ENCODE results near the gene GLIS2.

GLIS2 gene

DNA sequence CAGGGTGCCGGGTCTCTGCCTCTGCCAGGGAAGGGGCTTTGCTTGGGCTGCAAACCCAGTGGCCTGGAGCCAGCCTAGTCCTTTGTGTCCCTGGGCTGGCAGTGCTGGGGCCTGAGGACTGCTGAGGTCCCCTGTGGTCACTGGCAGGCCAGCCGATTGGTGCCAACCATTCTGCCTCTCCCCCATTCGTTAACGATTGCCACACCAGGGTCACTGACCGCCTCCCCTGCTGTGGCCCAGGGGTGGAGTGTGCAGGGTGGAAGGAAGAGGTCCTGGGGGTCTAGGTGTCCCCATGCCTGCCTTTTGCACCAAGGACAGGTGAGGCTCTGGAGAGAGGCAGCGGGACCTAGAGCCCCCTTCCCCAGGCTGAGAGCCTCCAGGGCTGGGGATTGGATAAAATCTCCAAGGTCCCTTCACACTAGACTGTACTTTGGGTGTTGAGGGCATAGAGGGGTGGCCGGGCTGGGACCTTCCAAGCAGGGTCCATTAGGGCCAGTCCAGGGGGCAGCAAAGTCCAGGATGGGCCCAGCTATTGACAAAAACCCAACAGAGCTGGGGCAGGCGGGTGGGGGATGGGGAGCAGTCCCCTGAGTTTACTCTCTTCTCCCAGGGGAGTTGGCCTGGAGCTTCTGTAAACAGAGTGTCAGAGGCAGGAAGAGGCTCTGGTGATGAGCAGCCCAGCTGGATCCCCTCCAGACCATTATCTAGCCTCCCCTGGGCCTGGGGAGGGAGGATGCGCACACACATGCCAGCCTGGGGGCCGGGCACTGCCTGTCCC lies 56.9 kb downstream of the GLIS2 start:
- no peak for DNase-seq

DNA sequence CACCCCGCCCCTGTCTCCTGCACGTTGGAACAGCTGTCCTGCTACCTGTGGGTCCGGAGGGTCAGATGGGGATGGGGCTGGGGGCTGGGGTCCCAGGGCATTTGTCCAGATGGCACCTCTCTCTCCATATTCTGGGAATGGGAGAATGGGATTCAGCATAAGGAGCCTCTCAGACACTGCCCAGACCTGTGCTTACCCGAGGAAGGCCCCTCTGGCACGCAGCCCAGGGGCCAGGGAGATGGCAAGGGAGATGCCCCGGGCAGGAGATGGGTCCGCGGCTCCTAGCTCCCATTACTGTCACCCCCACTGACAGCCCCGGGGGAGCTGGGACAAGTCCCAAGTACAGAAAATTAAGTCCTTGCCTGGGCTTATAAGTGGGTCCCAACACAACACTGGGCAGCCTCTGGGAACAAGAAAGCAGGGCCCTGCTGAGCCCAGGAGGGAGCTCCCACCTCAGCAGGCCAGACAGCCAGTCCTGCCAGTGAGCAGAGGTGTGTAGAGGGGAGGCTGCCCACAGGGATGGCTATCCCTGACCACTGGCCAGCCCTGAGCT lies 57.6 kb downstream of the GLIS2 start:
- DNase-seq = no peak

DNA sequence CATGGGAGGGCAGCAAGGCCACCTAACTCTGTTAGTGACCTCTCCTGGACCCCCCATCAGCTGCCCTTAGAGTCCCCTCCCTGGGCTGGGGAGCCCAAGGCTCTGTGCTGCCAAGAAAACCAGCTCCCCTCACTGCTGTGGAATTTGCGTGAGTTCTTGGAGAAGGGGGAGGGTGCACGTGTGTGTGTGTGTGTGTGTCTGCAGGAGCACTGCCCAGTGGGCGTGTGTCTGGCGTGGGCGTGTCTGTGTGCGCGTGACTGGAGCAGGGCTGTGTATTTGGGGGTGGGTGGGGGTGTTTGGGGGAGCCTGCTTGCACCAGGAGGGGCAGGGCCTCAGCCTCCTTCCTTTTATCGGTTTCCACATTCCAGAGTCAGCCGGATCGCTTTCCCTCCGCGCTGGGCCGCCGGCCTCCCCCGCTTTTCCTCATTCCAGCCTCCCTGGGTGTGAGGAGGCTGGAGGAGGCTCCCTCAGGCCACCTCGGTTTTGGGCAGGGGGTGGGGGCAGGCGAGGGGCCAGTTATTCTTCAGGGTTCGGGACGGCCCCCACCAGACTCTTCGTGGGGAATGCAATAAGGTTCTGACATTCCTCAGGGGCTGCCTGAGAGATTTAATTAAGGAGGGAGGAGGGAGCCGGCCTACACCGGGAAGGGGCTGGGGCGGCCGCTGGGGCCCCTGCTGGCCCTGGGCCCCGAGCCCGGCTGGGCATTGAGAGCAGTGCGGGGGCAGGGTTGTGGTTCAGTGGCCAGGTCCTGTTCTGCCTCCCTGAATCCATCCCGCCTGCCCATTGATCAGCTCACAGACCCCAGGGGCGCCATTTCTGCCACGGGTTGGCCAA lies 58.3 kb downstream of the GLIS2 start:
- no peak for DNase-seq

DNA sequence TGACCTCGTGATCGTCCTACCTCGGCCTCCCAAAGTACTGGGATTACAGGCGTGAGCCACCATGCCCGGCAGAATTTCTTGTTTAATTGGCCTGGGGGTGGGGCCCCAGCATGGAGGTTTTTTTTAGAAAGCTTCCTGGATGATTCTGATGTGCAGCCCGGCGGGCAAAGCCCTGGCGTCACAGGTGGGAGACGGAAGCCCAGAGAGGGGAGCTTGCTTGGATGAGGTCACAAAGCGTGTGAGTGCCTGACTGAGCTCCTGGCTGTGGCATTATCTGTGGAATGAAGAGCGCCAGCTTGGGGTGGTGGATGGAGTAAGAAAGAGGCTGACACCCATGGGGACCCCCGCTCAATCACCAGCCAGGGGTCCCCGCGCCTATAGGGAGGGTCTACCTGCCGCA lies 59.9 kb downstream of the GLIS2 start:
- DNase-seq = no peak

DNA sequence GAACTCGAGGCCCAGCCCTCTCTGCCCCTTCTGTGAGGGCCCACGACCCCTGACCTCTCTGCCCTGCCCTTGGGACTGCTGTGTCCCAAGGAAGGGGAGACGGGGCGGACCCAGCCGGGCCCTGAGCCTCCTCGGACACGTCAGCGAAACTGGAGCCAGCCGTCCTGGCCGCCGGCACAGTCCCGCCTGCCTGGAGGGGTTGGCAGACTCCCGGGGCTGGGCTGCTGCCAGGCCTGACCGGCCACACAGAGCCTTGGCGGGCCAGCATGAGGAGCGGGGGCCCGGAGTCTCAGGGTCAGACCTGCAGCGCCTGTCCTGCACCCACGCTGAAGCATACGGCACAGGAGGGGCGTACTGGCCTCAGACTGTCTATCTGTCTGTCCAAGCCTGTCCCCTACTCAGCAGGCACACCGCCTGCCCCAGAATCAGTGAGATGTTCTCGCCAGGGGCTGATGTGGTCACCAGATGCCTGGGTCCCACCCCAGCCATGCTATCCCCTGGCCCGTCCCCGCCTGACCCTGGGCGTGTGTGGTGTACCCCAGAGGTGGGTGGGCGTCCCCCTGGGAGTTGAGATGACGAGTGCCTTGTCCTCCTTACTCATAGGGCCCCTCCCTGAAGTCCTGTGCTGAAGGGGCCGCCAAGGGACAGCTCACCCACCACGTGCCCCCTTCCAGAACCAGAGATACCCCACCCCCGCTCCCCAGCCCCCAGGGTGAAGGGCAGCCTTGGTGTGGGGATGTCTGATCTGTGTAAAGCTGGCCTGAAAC lies 60.4 kb downstream of the GLIS2 start:
- DNase-seq = no peak

- no peak for DNase-seq
These were observed 61.2 kb downstream of the GLIS2 start for GRCh38 chr16:4376893-4377572.

GRCh38 chr16:4377573-4378154 lies 61.8 kb downstream of the GLIS2 start:
- DNase-seq = no peak

DNA sequence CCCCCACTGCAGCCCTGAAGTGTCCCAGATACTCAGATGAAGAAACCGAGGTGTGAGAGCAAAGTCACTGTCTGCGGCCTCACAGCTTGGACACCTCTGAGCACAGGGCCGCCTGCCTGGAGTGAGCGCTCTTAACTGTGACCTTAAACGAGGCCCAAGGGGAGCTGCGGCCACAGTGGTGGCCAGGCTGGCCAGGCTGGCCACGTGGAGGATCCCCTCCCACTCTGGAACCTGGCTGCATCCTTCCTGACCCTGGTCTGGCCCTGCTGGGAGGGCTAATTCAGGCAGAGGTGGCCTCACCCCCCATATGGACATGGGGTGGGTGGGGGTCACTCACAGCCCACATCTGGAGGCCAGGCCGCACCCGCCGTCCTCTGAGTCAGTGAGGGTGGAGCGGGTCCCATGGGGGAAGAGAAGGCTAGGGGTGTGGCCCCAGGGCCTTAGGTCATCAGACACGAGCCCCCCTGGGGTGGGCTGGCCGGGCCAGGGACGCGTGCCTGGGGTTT lies 62.3 kb downstream of the GLIS2 start:
- DNase-seq = no peak

DNA sequence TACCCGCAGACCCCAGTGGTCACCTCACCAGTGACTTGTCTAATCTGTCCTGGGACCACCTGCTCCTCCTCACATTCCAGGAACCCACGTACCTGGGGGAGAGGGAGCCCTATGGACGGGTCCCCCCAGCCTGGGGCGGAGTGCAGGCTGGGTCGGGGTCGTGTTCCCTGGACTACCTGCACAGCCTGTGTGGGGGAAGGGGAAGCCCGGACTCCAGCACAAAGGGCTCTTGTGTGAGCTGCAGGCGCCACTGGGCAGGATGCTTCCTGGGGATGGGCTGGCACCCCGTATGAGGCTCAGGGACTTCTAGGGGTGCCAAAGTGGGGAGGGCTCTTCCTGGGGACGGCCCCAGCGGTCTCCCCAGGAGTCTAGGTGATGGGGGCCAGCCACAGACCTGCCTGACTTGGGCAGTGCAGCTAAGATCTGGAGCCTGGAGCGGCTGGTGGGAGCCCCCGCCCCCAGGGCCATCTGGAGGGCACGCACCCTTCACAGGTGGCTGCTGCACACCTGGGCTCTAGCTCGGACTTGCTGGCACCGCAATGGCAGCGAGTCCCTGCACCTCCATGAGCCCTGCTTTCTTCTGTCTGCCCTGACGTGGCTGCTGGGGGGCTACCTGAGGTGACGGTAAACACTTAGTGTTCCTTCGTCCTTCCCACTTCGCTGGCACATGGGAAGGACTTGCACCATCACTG lies 63.3 kb downstream of the GLIS2 start:
- DNase-seq = no peak

GRCh38 chr16:4380119-4381063 lies 64.5 kb downstream of the GLIS2 start:
- no peak for DNase-seq

- no peak for DNase-seq
These were observed 65.4 kb downstream of the GLIS2 start for GRCh38 chr16:4381072-4381934.

- DNase-seq = no peak
These were observed 66.3 kb downstream of the GLIS2 start for GRCh38 chr16:4381935-4382794.

DNA sequence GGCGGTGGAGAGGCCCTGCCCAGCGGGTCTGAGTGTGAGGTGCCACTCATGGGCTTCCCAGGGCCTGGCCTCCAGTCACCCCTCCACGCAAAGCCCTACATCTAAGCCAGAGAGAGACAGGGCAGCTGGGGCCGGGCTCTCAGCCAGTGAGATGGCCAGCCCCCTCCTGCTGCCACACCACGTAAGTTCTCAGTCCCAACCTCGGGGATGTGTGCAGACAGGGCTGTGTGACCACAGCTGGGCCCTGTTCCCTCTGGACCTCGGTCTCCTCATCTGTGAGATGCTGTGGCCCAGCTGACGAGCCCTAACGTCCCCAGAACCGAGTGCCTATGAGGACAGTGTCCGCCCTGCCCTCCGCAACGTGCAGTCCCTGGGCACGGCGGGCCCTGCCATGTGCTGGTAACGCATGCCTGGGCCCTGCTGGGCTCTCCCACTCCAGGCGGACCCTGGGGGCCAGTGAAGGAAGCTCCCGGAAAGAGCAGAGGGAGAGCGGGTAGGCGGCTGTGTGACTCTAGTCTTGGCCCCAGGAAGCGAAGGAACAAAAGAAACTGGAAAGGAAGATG lies 67.0 kb downstream of the GLIS2 start:
- DNase-seq = no peak

DNA sequence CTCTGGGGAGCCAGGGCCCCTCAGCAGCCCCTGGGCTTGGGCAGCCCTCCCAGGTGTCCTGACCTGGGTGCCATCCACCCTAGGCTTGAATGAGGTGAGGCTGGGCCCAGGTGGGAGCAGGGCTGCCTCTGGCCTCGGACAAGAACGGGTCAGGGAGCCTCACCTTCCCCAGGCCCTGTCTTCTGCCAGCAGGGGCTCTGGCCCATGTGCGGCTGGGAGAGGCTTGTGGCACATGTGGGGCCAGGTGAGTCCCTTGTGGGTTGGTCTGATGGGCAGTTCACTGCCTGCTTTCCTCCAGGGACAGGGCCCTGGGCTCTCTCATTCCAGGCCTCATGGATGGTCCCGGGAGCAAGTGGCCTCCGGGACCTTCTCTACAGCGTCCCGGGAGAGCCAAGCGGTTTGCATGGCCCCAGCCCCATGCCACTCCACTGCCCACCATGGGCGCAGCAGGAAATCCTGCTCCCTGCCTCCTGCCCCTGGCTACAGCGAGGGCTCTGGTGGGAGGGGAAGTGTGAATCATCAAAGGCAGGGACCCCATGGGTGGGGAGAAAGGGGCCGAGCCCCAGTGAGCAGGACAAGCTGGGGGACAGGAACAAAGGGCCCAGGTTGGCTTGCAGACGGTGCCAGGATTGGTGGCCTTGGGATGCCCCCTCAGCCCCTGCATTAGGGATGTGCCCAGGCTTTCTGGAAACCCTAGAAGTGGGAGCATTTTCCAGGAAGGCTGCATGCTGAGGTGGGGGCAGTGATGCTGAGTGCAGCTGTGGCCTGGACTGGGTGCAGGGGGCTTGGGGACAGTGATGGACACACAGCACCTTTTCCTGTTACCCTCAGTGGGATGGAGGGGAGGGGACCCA lies 68.0 kb downstream of the GLIS2 start:
- no peak for DNase-seq

- DNase-seq = no peak
These were observed 68.7 kb downstream of the GLIS2 start for GRCh38 chr16:4384509-4384942.

DNA sequence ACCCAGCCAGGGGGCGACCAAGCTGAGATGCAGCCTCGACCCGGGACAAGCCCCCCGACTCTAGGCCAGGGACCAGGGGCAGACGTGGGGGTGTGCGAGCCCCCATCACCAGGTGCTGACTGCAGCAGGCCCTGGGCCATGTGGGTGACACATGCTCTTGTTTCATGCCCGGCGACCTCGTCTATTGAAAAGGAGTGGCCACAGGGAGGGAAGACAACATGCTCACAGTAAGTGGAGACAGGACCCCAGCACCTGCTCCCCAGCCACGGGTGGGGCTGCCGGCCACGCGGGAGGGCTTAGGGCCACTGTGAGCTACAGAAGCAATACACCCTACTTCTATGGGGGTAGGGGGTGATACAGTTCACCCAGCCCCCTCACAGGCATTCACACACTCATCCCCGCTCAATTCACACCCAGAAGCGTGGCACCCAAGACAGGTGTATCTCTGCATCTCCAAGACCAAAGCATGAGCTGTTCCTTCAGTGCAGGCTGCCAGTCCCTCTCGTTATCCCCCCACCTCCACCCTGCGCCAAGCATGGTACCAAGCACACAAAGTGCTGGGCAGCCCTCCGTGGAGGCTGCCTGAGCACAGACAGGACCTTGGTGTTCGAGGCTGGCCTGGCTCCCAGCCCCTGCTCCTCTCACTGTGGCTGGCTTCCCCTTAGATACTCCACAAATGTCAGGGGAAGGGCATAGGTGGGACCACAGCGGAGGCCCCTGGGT lies 69.4 kb downstream of the GLIS2 start:
- no peak for DNase-seq
